ENCODE measurements around the gene ERG.
A peak's percentile ranks its signal among the peaks of the same experiment; 100 is the strongest.

The ERG gene

GRCh38 chr21:38455403-38455802 lies 42.9 kb downstream of the ERG start:
- DNase-seq (ENCODE audit: low read depth) = no peak
- TF ChIP-seq MAX (IDR thresholded peaks at IDR 0.05; ENCODE audit: low read depth, low read length) (no peak), POLR2A (IDR thresholded peaks at IDR 0.05; ENCODE audit: extremely low read depth, insufficient read length) (no peak), CTCF (IDR thresholded peaks at IDR 0.05; ENCODE audit: low read depth, low read length) (no peak), MYC (IDR thresholded peaks at IDR 0.05; ENCODE audit: low read depth, low read length) (no peak)

GRCh38 chr21:38454702-38455101 lies 43.6 kb downstream of the ERG start:
- no peak for TF ChIP-seq MAX (IDR thresholded peaks at IDR 0.05; ENCODE audit: low read depth, low read length)
- no peak for TF ChIP-seq MYC (IDR thresholded peaks at IDR 0.05; ENCODE audit: low read depth, low read length)
- no peak for TF ChIP-seq CTCF (IDR thresholded peaks at IDR 0.05; ENCODE audit: low read depth, low read length)
- no peak for TF ChIP-seq POLR2A (IDR thresholded peaks at IDR 0.05; ENCODE audit: extremely low read depth, insufficient read length)
- DNase-seq (ENCODE audit: low read depth) = no peak

More at GRCh38 chr21:38455403-38455802, 42.9 kb downstream of the ERG start:
- no peak overlapping the region for H3K4me3 ChIP-seq (ENCODE audit: low read depth, low read length)

GRCh38 chr21:38454161-38454560 lies 44.1 kb downstream of the ERG start:
- H3K4me3 ChIP-seq (ENCODE audit: low read depth, low read length) = no peak overlapping the region
- TF ChIP-seq MAX (IDR thresholded peaks at IDR 0.05; ENCODE audit: low read depth, low read length) = no peak
- DNase-seq (ENCODE audit: low read depth) = no peak

More at GRCh38 chr21:38454702-38455101, 43.6 kb downstream of the ERG start:
- H3K4me3 ChIP-seq (ENCODE audit: low read depth, low read length) = no peak overlapping the region

- TF ChIP-seq CTCF (IDR thresholded peaks at IDR 0.05; ENCODE audit: low read depth, low read length) (no peak), POLR2A (IDR thresholded peaks at IDR 0.05; ENCODE audit: extremely low read depth, insufficient read length) (no peak), MYC (IDR thresholded peaks at IDR 0.05; ENCODE audit: low read depth, low read length) (no peak), MAX (IDR thresholded peaks at IDR 0.05; ENCODE audit: low read depth, low read length) (no peak)
- DNase-seq (ENCODE audit: low read depth) = peak; percentile 78
- H3K4me3 ChIP-seq (ENCODE audit: low read depth, low read length) = no peak overlapping the region
Measured at GRCh38 chr21:38448671-38449385, 49.4 kb downstream of the ERG start.

- no peak for TF ChIP-seq MAX (IDR thresholded peaks at IDR 0.05; ENCODE audit: low read depth, low read length)
- no peak overlapping the region for H3K4me3 ChIP-seq (ENCODE audit: low read depth, low read length)
- no peak for DNase-seq (ENCODE audit: low read depth)
Measured at GRCh38 chr21:38447611-38448010, 50.7 kb downstream of the ERG start.

- H3K4me3 ChIP-seq (ENCODE audit: low read depth, low read length) = no peak overlapping the region
- no peak for DNase-seq (ENCODE audit: low read depth)
- TF ChIP-seq MYC (IDR thresholded peaks at IDR 0.05; ENCODE audit: low read depth, low read length) (no peak), POLR2A (IDR thresholded peaks at IDR 0.05; ENCODE audit: extremely low read depth, insufficient read length) (no peak), MAX (IDR thresholded peaks at IDR 0.05; ENCODE audit: low read depth, low read length) (no peak), CTCF (IDR thresholded peaks at IDR 0.05; ENCODE audit: low read depth, low read length) (no peak)
Measured at GRCh38 chr21:38444691-38445090, 53.6 kb downstream of the ERG start.
